OCI-LY1 (cell line): ENCODE measurements around the gene VPS4A.

ENCODE experiments used
- EZH2 ChIP-seq: fragments of 200-600 bp; sonication (generic), shearing (Covaris generic); IDR thresholded peaks from 2 replicates; pipeline ENCODE4 v1.8.0; 2017; ENCODE audit warnings: borderline replicate concordance, mixed run types, mild to moderate bottlenecking, antibody characterized with exemption, low read length, moderate library complexity, mixed read lengths
- TF ChIP-seq, protein P1 (sequence below): fragments of 200-600 bp; sonication (generic), shearing (Covaris generic); IDR thresholded peaks from 2 replicates; pipeline ENCODE4 v1.5.1; 2017; ENCODE audit warnings: mild to moderate bottlenecking, antibody characterized with exemption, low read length, moderate library complexity, mixed read lengths

DNA sequence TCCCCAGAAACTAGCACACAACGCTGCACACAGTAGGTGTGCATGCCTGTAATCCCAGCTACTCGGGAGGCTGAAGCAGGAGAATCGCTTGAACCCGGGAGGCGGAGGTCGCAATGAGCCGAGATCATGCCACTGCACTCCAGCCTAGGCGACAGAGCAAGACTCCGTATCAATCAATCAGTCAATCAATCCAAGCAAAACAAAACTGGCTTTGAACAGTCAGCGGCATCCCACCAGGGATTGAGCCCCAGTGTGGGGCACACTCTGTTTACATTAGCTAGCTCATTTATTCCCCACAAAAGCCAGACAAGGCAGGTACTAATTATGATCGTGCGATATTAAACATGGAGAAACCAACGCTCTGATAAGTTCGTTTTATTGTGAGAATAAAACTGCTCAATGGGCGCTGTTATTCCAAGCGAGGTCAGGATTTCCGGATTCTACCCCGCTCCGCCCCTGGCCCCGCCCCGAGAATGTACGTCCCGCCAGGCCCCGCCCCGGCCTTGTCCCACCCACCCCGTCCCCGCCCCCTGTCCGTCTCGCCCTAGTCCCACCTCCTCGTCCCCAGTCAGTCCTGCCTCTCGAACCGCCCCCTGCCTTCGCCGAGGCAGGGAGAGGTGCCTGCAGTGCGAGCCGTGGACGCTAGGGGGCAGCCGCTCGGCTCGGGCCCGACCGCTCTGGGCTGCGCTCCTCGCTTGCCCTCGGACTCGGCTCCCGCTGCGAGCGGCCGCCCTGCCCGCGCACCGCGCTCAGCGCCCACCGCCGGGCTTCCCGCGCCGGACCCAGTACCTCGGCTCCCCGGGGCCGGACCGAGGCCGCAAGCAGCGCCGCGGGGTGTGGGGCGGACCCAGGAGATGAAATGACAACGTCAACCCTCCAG lies at the start of gene VPS4A:
- TF ChIP-seq, protein P1, sequence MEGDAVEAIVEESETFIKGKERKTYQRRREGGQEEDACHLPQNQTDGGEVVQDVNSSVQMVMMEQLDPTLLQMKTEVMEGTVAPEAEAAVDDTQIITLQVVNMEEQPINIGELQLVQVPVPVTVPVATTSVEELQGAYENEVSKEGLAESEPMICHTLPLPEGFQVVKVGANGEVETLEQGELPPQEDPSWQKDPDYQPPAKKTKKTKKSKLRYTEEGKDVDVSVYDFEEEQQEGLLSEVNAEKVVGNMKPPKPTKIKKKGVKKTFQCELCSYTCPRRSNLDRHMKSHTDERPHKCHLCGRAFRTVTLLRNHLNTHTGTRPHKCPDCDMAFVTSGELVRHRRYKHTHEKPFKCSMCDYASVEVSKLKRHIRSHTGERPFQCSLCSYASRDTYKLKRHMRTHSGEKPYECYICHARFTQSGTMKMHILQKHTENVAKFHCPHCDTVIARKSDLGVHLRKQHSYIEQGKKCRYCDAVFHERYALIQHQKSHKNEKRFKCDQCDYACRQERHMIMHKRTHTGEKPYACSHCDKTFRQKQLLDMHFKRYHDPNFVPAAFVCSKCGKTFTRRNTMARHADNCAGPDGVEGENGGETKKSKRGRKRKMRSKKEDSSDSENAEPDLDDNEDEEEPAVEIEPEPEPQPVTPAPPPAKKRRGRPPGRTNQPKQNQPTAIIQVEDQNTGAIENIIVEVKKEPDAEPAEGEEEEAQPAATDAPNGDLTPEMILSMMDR, result peak; percentile 67
- no peak for TF ChIP-seq EZH2
